ENCODE results near the gene HMGCS2.

DNA sequence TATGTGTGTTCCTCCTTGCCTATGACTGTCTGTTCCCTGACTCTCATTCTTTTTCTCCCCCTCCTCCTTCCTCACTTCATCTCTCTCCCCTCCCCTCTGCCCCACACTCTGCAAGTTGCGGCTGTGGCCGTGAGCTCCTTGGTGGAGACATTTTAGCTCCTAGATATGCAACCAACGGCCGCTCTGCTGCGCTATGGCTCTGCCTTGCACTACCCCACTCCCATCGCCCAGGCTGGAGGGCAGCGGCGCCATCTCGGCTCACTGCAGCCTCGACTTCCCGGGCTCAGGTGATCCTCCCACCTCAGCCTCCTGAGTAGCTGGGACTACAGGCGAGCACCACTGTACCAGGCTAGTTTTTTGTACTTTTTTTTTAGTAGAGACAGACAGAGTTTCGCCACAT lies 37.0 kb upstream of the HMGCS2 start:
- TF ChIP-seq EZH2 (IDR thresholded peaks at IDR 0.05) (no peak), POLR2AphosphoS5 (IDR thresholded peaks at IDR 0.05; ENCODE audit: borderline replicate concordance, low read depth, low read length) (no peak), FOXP2 (optimal IDR thresholded peaks at IDR 0.05; ENCODE audit: control extremely low read depth, extremely low read length, insufficient read depth) (no peak)

All from SK-N-MC (cell line).